ENCODE results near the gene EMC7. TPM values are rescaled to one million over a fixed set of nuclear protein-coding genes. Genes with fewer than 3 reads are reported as not detected.
A peak's percentile ranks its signal among the peaks of the same experiment; 100 is the strongest.

EMC7 gene
- total and polyA plus RNA-seq, 9 of the 15 experiments (the other 6 are each of a cell fraction or from before 2014, with no cell fraction given): 25.8 to 92.8 (median 49.7) TPM

DNA sequence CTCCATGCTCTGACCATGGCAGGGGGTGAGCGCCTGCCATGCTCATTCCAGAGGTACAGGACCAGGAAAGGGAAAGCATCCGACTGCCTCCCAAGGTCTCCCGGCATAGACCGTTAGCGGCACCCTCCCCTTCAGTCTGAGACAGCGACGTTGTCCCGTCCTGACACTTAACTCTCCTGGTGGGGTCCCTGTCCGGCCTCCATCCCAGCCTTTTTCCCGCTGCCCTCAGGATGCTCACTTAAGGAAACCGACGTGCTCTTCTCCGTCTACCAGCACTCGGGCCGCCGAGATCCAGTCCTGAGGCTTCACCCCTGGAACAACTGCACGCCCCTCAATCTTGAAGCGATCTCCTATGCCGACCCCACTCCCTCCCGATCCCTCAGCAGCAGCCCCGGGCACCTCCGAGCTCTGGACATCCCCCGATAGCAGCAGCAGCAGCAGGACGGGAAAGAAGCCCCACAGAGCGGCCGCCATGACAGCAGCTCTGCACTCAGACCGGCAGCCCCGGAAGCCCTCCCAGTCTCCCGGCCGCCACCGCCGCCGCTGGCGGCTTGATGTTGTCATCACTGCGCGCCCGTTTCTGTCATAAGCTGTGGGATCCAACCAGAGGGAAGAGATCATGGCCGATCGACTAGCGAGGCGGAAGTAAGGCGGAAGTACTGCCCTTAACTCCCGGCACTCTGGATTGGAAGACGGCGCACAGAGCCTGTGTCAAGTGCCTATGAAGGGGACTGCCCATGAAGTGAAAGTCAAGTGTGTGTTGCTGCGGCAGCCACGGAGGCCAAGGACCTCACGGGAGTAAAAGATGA lies at the start of gene EMC7, which contains the start of gene PGBD4 (continued):
- TF ChIP-seq ZNF212 (CRISPR knock-in tag; IDR thresholded peaks at IDR 0.05): no peak
- no peak for TF ChIP-seq ZNF695 (CRISPR knock-in tag; IDR thresholded peaks at IDR 0.05)
- TF ChIP-seq, protein P1, sequence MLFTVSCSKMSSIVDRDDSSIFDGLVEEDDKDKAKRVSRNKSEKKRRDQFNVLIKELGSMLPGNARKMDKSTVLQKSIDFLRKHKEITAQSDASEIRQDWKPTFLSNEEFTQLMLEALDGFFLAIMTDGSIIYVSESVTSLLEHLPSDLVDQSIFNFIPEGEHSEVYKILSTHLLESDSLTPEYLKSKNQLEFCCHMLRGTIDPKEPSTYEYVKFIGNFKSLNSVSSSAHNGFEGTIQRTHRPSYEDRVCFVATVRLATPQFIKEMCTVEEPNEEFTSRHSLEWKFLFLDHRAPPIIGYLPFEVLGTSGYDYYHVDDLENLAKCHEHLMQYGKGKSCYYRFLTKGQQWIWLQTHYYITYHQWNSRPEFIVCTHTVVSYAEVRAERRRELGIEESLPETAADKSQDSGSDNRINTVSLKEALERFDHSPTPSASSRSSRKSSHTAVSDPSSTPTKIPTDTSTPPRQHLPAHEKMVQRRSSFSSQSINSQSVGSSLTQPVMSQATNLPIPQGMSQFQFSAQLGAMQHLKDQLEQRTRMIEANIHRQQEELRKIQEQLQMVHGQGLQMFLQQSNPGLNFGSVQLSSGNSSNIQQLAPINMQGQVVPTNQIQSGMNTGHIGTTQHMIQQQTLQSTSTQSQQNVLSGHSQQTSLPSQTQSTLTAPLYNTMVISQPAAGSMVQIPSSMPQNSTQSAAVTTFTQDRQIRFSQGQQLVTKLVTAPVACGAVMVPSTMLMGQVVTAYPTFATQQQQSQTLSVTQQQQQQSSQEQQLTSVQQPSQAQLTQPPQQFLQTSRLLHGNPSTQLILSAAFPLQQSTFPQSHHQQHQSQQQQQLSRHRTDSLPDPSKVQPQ (CRISPR knock-in tag; IDR thresholded peaks at IDR 0.05; ENCODE audit: borderline replicate concordance): no peak
- TF ChIP-seq RBM39 (optimal IDR thresholded peaks at IDR 0.05; ENCODE audit: low read depth, low read length): no peak
- TF ChIP-seq RBFOX2 (IDR thresholded peaks at IDR 0.05; ENCODE audit: low read depth, low read length): peak; percentile 99
- TF ChIP-seq SRSF7 (optimal IDR thresholded peaks at IDR 0.05; ENCODE audit: low read depth, low read length): no peak
- TF ChIP-seq, protein P2, sequence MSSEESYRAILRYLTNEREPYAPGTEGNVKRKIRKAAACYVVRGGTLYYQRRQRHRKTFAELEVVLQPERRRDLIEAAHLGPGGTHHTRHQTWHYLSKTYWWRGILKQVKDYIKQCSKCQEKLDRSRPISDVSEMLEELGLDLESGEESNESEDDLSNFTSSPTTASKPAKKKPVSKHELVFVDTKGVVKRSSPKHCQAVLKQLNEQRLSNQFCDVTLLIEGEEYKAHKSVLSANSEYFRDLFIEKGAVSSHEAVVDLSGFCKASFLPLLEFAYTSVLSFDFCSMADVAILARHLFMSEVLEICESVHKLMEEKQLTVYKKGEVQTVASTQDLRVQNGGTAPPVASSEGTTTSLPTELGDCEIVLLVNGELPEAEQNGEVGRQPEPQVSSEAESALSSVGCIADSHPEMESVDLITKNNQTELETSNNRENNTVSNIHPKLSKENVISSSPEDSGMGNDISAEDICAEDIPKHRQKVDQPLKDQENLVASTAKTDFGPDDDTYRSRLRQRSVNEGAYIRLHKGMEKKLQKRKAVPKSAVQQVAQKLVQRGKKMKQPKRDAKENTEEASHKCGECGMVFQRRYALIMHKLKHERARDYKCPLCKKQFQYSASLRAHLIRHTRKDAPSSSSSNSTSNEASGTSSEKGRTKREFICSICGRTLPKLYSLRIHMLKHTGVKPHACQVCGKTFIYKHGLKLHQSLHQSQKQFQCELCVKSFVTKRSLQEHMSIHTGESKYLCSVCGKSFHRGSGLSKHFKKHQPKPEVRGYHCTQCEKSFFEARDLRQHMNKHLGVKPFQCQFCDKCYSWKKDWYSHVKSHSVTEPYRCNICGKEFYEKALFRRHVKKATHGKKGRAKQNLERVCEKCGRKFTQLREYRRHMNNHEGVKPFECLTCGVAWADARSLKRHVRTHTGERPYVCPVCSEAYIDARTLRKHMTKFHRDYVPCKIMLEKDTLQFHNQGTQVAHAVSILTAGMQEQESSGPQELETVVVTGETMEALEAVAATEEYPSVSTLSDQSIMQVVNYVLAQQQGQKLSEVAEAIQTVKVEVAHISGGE (CRISPR knock-in tag; IDR thresholded peaks at IDR 0.05): peak in 1 of 3 experiments; percentile 87; a peak in 2 of 6 replicates
- TF ChIP-seq MAZ (CRISPR knock-in tag; conservative IDR thresholded peaks at IDR 0.05 in 1 of 2, IDR thresholded peaks at IDR 0.05 in 1 of 2): peak in 1 of 2 experiments; percentile 23; a peak in 1 of 4 replicates
- no peak for TF ChIP-seq SMARCC2 (IDR thresholded peaks at IDR 0.05; ENCODE audit: low read depth)
- peak; percentile 80 for TF ChIP-seq NFYB (IDR thresholded peaks at IDR 0.05; ENCODE audit: extremely low read depth, insufficient read length)
- TF ChIP-seq, protein P3, sequence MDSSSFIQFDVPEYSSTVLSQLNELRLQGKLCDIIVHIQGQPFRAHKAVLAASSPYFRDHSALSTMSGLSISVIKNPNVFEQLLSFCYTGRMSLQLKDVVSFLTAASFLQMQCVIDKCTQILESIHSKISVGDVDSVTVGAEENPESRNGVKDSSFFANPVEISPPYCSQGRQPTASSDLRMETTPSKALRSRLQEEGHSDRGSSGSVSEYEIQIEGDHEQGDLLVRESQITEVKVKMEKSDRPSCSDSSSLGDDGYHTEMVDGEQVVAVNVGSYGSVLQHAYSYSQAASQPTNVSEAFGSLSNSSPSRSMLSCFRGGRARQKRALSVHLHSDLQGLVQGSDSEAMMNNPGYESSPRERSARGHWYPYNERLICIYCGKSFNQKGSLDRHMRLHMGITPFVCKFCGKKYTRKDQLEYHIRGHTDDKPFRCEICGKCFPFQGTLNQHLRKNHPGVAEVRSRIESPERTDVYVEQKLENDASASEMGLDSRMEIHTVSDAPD (CRISPR knock-in tag; IDR thresholded peaks at IDR 0.05): no peak
- TF ChIP-seq, protein P4, sequence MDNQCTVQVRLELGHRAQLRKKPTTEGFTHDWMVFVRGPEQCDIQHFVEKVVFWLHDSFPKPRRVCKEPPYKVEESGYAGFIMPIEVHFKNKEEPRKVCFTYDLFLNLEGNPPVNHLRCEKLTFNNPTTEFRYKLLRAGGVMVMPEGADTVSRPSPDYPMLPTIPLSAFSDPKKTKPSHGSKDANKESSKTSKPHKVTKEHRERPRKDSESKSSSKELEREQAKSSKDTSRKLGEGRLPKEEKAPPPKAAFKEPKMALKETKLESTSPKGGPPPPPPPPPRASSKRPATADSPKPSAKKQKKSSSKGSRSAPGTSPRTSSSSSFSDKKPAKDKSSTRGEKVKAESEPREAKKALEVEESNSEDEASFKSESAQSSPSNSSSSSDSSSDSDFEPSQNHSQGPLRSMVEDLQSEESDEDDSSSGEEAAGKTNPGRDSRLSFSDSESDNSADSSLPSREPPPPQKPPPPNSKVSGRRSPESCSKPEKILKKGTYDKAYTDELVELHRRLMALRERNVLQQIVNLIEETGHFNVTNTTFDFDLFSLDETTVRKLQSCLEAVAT (IDR thresholded peaks at IDR 0.05): peak in 1 of 2 experiments; percentile 55; a peak in 1 of 4 replicates
- no peak for TF ChIP-seq HDAC3 (IDR thresholded peaks at IDR 0.05; ENCODE audit: borderline replicate concordance, partially characterized antibody)
- no peak for TF ChIP-seq PHB (CRISPR knock-in tag; IDR thresholded peaks at IDR 0.05)
- TF ChIP-seq ZNF408 (CRISPR knock-in tag; IDR thresholded peaks at IDR 0.05; ENCODE audit: low read depth): no peak
- TF ChIP-seq GABPB1 (CRISPR knock-in tag; IDR thresholded peaks at IDR 0.05): peak; percentile 94

Data from K562 (cell line).